Left cardiac atrium (tissue), 4 donors: ENCODE data around the gene ARHGEF16. TPM values are rescaled to one million over a fixed set of nuclear protein-coding genes. Genes with fewer than 3 reads are reported as not detected.

ENCODE experiments used
- ATAC-seq, 2 donors: fragments of 200-7000 bp; cut with Tn5 transposase; one replicate each; pipeline ENCODE4 v1.9.1; 2020; ENCODE audit warnings: mild to moderate bottlenecking in 2 of 2, moderate library complexity in 2 of 2
- DNase-seq: peaks from one replicate; pipeline ENCODE4 v3.0.0-alpha.2; 2020
- intact Hi-C, 2 donors: fragments of 100-400 bp; cut with DNase I; formaldehyde crosslinking; loops; one replicate each; pipeline versions ENCODE4 v1.14.1 to v1.15.1; 2022 to 2023
- long read RNA-seq: library from polyadenylated mRNA; unstranded; transcript quantifications from one replicate; pipeline ENCODE4 v2.0.0, GENCODE V29; 2021
- total RNA-seq, 2 donors: library from RNA; stranded (reverse); fragmentation: NEBNext Ultra II Directional; extraction: Animal tissue kit (Norgen Biotek cat#: 25700); gene quantifications; one replicate each; pipeline ENCODE4 v1.2.1, GENCODE V29; 2021
- donor health status: DM: no; HTN: yes; CAD: no.
- donor health status: DM: no; HTN: yes; CAD: no; lungs with severe emphysema.
- donor health status: DM: yes; HTN: yes; CAD: no.
- donor health status: Dilated cardiomyopathy.

The ARHGEF16 gene
- total RNA-seq, result 1 to 10 TPM in 1 of 2 donors, under 1 TPM in 1; 0.68 to 2.3 TPM
- long read RNA-seq, partial matches to known transcripts, result 0 of 1 reads
- long read RNA-seq, other reads (novel, unspliced or antisense), result 1 of 1 reads

DNA sequence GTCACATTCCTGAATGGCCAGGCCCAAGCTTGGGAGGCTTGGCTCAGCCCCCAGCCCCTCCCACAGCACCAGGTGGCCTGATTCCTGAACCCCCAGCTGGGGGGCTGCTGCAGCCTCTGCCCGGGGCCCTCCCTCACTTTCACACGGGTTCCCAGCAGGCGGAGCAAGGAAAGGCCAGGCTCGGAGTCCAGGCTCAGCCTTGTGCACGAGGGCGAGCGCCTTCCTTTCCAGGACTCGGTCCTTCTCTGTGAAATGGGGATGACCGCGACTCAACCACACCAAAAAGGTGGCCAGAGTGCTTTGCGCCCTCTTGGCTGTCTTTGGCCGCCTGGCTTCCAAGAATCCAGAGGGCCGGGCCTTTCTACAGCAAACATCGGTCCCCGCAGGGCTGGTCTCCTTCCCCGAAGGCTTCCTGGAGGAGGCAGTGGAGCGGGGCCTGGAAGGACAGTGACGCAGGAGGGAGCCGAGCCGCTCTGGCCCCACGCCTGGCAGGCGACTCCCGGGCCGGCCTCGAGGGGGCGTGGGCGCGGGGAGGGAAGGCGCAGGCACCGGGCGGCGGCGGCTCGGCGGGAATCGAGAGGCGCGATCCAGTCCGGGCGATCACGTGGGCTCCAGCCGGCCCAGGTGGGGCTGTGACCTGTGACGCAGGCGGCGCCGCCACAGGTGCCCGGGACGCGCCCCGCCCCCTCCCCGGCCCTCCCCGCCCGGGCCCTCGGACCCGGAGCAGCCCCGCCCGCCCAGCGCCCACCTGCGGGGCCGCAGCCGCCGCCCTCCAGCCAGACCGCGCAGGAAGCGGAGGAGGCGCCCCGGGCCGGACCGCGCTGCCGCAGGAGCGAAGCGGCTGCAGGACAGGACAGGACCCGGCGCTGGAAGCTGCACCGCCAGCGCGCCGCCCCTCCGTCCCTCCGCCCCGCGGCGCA lies at the start of gene ARHGEF16:
TSS of gene ARHGEF16 (plus strand) at position 775 of the 920 bp plus-strand sequence. CDS start 8,420 bp downstream, outside the sequence.
- ATAC-seq, result peak; percentile 70 to 78
- intact Hi-C loops, result loop anchor here in 1 of 2 donors (1.0 kb wide), 1 partner anchor 30 kb away; no protein-coding TSS in a partner anchor
- DNase-seq, result peak; percentile 62

DNA sequence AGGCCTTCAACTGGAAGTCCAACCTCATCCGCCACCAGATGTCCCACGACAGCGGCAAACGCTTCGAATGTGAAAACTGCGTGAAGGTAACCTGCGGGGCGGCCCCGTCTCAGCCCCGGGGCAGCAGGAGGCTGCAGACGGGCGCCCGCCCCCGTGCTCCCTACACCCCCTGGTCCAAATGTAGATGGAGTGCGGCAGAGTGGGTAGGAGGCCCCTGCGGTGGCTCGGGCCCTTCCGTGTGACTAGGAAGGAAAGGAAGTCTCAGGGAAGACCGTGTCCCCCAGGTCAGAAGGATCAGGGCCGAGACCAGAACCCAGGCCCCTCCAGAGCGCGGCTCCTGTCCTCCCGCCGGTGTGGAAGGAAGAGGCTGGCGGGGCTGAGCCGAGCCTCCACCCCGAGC lies 49.7 kb upstream of the ARHGEF16 start:
- DNase-seq (no peak), ATAC-seq (no peak)
- intact Hi-C loops, result loop anchor here in 1 of 2 donors (10.0 kb wide), 1 partner anchor 340 kb away; the partner anchor contains the start of gene PRDM16

DNA sequence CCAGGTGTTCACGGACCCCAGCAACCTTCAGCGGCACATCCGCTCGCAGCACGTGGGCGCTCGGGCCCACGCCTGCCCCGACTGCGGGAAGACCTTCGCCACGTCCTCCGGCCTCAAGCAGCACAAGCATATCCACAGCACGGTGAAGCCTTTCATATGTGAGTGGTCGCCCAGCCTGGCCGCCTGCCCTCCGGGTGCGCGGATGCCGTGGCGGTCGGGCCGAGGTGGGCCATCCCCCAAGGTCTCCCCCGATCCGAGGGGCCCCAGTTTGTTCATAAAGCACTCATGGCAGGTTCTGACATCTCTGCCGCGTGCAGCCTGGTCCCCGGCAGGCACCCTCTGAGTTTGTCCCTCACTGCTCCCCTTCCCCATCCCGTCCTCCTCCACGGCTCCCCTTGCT lies 49.0 kb upstream of the ARHGEF16 start:
- ATAC-seq (no peak), DNase-seq (no peak)
- intact Hi-C loops, result loop anchor here in 1 of 2 donors (10.0 kb wide), 1 partner anchor 341 kb away; the partner anchor contains the start of gene PRDM16

DNA sequence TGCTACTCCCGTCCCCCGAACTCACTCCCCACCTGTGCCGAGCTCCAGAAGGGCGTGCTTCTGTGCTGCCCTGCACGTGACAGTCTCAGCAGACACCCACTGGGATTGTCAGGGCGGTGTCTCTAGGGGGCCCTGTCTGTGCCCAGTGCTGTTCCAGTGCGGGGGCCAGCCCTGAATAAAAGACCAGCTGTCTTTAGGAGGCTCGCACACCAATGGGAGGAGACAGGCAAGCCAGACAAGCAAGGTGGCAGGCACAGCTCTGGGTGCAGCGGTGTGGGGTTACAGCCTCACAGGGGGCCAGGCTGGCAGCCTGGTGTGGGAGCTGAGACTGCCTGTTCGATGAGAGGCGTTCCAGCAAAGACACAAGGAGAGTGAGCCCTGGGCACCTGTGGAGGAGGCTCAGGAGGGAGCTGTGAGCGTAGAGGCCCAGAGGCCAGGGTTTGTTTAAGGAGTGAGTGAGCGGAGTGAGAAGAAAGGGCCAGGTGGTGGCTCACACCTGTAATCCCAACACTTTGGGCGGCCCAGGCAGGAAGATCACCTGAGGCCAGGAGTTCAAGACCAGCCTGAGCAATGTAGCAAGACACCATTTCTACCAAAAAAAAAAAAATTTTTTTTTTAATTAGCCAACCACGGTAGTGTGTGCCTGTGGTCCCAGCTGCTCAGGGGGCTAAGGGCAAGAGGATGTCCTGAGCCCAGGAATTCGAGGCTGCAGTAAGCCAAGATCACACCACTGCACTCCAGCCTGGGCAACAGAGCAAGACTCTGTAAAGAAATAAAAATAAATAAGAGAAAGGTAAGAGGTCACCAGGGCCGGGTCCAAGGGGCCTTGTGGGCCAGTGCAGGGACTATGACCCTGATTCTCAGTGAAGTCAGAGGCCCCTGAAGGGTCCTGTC lies 48.2 kb upstream of the ARHGEF16 start:
- ATAC-seq (no peak), DNase-seq (no peak)
- intact Hi-C loops, result loop anchor here in 1 of 2 donors (10.0 kb wide), 1 partner anchor 341 kb away; the partner anchor contains the start of gene PRDM16

DNA sequence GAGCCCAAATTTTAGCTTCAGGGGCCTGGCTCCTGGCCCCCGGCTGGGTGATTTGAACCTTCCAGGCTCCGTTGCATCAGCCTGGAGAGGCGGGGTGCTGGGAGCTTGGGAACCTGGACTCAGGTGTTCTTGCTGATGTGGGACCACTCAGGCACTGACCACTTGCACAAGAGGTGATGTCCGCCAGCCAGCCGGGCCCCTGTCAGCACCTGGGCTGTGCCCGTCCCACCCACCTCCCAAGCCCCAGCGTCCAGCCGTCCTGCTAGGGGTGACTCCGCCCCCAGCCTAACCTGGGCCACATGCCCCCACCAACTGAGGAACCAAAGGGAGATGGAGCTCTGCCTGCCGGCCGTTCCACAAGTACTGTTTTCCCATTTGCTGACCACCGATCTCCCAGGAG lies 47.4 kb upstream of the ARHGEF16 start:
- DNase-seq (no peak), ATAC-seq (no peak)
- intact Hi-C loops, result loop anchor here in 1 of 2 donors (10.0 kb wide), 1 partner anchor 342 kb away; the partner anchor contains the start of gene PRDM16

DNA sequence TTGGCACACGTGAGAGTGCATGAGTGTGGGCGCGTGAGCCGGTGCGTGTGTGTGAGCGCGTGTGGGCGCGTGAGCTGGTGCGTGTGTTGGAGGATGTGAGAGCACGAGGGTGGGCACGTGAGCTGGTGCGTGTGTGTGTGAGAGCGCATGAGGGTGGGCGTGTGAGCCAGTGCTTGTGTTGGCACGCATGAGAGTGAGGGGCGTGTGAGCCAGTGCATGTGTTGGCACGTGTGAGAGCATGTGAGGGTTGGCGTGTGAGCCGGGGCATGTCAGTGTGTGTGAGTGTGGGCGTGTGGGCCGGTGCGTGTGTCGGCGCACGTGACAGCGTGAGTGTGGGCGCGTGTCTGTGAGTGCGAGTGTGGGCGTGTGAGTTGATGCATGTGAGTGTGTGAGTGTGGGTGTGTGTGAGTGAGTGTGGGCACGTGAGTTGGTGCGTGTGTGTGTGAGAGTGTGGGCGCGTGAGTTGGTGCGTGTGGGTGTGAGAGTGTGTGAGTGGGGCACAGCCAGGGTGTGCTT lies 45.7 kb upstream of the ARHGEF16 start:
- intact Hi-C loops, result loop anchor here in 1 of 2 donors (10.0 kb wide), 1 partner anchor 344 kb away; the partner anchor contains the start of gene PRDM16
- DNase-seq (no peak), ATAC-seq (no peak)

DNA sequence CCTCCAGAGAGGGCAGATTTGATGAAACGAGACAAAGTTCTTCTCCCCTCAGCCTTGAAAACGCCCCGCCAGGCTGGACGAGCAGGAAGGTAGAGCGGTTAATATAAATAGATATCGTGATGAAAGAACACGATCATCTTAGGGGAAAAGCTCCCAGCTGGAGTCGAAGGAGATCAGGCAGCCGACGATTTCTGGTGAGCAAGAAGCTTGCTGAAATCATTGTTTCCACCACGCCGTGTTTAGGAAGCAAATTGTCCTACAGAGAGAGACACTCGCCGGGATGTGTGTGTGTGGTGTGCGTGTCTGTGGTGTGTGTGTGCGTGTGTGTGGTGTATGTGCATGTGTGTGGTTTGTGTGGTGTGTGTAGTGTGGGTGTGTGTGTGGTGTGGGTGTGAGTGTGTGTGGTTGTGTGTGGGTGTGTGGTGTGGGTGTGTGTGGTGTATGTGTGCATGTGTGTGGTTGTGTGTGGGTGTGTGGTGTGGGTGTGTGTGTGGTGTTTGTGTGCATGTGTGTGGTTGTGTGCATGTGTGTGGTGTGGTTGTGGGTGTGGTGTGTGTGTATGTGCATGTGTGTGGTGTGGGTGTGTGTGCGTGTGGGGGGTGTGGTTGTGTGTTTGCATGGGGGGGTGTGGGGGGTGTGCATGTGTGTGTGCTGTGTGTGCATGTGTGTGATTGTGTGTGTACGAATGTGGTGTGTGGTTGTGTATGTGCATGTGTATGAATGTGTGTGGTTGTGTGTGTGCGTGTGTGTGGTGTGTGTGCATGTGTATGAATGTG lies 44.9 kb upstream of the ARHGEF16 start:
- no peak for DNase-seq
- no peak for ATAC-seq
- intact Hi-C loops, result loop anchor here (1.0 to 10.0 kb wide), 3 partner anchors 345 to 397 kb away; partner anchors contain the start of gene PRDM16 (in 1 of the 2)

DNA sequence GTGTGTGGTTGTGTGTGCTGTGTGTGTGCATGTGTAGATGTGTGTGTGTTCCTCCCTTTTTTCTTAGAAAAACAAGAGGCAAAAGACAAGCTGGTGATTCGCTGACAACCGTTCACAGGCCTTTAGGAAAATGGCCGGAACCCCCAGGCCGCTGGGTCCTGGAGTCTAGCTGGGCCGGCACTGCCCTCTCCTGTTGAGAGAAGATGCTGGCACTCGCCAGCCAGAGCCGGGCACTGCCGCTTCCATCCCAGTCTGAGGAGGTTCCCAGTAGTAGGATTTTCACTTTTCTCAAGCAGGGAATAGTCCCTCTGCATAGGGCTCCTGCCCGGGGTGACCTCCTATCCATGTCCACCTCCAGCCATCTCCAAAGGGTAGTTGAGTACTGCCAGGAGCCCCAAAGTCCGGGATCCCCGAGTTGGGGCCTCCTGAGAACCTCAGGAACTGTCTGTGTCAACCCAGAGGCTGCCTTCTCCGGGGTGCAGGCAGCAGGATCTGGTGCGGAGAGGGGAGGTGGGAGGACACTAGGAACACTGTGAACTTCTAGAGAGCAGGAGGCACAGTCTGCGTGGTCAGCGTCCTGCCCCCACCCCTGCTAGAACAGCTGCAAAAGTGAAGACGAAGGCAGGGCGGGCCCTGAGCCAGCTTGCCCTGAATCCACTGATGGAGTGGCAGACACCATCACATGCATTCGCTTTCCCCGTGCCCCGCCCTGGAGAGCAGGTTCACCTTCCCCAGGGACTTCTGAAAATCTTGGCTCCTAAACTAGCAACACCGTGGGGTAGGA lies 44.1 kb upstream of the ARHGEF16 start:
- peak; percentile 88 to 94 for ATAC-seq
- DNase-seq, result peak; percentile 80
- intact Hi-C loops, result loop anchor here (1.0 to 5.0 kb wide), 2 partner anchors 398 kb away; no protein-coding TSS in a partner anchor

DNA sequence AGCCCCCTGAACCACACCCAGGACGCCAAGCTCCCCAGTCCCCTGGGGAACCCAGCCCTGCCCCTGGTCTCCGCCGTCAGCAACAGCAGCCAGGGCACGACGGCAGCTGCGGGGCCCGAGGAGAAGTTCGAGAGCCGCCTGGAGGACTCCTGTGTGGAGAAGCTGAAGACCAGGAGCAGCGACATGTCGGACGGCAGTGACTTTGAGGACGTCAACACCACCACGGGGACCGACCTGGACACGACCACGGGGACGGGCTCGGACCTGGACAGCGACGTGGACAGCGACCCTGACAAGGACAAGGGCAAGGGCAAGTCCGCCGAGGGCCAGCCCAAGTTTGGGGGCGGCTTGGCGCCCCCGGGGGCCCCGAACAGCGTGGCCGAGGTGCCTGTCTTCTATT lies 42.7 kb upstream of the ARHGEF16 start:
- intact Hi-C loops, result loop anchor here in 1 of 2 donors (5.0 kb wide), 1 partner anchor 400 kb away; no protein-coding TSS in a partner anchor
- ATAC-seq, result no peak
- no peak for DNase-seq

DNA sequence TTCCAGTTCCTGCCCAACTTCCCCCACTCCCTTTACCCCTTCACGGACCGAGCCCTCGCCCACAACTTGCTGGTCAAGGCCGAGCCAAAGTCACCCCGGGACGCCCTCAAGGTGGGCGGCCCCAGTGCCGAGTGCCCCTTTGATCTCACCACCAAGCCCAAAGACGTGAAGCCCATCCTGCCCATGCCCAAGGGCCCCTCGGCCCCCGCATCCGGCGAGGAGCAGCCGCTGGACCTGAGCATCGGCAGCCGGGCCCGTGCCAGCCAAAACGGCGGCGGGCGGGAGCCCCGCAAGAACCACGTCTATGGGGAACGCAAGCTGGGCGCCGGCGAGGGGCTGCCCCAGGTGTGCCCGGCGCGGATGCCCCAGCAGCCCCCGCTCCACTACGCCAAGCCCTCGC lies 42.1 kb upstream of the ARHGEF16 start:
- ATAC-seq (no peak), DNase-seq (no peak)
- intact Hi-C loops, result loop anchor here in 1 of 2 donors (5.0 kb wide), 1 partner anchor 400 kb away; no protein-coding TSS in a partner anchor

DNA sequence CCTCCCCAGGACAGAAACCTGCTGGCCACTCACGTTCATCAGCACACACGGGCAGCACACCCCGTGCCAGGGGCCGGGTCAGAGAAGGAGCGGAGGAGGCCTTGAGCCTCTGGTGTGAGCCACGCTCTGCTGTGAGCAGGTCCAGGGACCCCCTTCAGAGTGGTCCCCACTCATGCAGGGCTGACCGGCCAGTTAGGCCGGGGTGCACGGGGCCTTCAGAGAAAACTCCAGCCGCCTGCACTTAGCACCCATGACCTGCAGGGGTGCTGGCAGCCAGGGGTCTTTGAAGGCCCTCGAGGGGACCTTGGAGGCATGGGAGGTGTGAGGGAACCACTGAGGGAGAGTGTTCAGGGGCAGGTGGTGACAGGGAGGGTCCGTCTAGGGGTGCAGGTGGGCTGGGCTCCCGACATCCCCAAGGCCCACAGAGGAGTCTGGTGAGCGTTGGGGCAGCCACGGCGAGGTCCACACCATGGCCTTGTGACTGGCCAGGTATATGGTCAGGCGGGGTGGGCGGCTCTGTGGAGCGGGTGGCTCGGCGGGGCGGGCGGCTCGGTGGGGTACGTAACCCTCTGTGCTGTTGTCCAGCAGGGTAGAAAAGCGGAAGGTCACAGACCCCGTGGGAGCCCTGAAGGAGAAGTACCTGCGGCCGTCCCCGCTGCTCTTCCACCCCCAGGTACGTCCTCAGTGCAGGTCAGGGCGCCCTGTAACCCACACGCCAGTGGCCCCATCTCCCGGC lies 40.3 kb upstream of the ARHGEF16 start:
- intact Hi-C loops, result loop anchor here in 1 of 2 donors (5.0 kb wide), 1 partner anchor 402 kb away; no protein-coding TSS in a partner anchor
- no peak for ATAC-seq
- DNase-seq, result no peak

DNA sequence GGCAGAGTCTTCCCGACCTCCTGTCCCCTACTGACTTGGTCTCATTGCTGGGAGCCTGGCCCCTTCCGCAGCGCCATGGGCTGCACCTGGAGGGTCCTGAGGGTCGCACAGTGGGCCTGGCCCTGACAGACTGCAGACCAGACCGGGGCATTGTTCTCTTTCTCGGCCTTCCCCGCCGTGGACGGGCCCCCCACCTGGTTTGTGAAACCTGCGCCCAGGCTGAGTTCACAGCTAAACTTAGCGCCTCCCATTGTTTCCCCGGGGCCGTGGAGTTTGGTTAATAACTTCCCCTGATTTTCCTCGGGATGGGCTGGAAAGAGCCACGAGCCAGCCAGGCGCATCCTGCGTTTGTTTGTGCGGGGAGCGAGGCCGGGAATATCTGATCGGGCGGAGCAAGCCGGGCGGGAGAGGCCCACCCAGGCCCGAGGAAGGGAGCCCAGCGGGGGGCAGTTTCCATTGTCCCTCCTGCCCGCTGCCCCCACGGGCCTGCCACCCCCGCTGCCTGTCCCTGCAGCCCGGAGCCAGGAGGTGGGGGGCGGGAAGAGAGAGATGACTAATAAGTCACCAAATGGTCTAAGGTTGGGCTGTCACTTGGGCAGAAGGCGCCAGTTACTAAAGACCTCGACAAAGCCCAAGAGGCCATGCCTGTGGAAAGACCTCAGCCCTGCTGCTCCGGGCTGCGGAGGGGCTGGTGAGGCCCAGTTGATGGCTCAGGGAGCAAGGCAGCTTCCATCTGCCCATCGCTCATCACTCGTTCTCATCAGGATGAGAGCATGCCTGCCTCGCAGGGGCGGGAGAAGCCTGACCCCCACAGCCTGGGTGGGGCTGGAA lies 39.0 kb upstream of the ARHGEF16 start:
- DNase-seq (peak; percentile 46), ATAC-seq (peak; percentile 54 to 60)
- intact Hi-C loops, result no loop called here

DNA sequence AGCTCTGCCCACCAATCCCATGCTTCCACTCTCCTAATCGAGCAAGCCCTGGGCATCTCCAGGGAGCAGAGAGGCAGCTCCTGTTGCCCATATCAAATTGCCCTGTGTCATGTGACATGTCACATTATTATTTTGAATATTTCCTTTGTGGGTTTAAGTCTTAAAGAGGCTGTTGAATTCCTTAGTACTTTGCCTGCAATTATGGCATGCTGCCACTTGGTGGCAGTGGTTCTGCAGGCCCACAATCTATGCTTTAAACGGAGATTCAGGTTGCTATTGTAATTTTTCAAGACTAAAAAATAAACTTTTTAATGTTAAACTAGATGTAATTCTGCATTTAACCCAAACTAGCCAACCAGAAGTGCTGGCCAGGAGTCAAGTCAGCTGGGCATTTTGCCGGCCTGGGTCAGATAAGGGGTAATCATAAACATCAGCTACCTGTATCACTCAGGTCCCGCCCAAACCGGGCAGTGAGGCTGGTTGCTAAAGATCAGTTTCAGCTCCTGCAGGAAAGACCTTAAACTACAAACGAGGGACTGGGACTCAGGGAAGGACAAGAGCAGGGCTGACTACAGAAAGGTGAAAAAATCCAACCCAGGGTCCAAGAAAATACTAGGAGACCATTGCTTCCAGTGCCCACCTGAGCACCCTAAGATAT lies 37.3 kb upstream of the ARHGEF16 start:
- no peak for DNase-seq
- no peak for ATAC-seq
- intact Hi-C loops, result no loop called here

DNA sequence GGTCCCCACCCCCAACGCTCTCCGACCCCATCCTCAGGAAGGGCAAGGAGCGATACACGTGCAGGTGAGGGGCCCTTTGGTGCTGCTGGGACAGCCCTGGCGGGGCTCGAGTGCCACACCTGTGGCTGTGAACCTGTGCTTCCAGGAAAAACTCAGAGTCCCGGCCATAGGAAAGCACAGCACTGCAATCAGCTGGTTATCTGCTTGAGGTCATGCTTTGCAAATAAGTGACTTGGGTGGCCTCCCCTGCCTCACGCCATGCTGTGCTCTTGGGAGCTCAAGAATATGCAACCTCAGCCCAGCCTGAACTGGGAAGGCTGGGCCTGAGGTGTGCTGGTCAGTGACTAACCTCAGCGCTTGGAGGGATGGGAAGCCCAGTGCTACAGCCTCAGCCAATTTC lies 36.5 kb upstream of the ARHGEF16 start:
- no peak for ATAC-seq
- DNase-seq, result no peak
- intact Hi-C loops, result no loop called here

DNA sequence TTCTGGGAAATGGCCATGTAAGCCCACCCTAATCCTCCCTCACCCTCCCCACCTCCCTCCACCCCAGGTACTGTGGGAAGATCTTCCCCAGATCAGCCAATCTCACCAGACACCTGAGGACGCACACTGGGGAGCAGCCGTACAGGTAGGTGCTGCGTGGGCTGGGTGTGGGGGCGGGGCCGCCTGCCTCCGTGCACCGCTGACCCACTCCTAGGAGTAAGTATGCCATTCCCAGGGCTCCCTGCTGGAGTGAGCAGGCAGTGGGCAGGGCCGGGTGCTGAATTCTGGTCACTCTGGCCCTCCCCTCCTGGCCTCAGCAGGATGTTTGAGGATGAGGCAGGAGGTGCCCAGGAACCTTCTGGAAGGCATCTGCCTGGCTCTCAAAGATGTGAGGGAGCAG lies 35.9 kb upstream of the ARHGEF16 start:
- ATAC-seq (no peak), DNase-seq (no peak)
- intact Hi-C loops, result no loop called here
